A673 (cell line): ENCODE results near the gene MAST4. TPM values are rescaled to one million over a fixed set of nuclear protein-coding genes. Genes with fewer than 3 reads are reported as not detected.

ENCODE experiments used
- BruUV-seq: library from RNA; stranded (reverse); fragments of 400-500 nt; replicated peaks from 2 replicates; lab custom pipeline; 2021; lab: Mats Ljungman, UMichigan
- CTCF ChIA-PET: fragments of 300-600 bp; sonication (Branson Sonifier 250); formaldehyde crosslinking; loops from one replicate; lab custom pipeline; 2022; ENCODE audit warnings: antibody characterized with exemption; lab: Charles Lee
- POLR2A ChIA-PET: fragments of 300-600 bp; sonication (Branson Sonifier 250); formaldehyde crosslinking; loops from one replicate; lab custom pipeline; 2022; ENCODE audit warnings: antibody characterized with exemption; ENCODE audit not compliant: low non-redundant PET; lab: Charles Lee
- DNase-seq: peaks from one replicate; pipeline ENCODE4 v3.0.0-alpha.2; 2015; ENCODE audit warnings: low spot score
- H3K27ac ChIP-seq: fragments of 200-600 bp; sonication (generic); 2 replicates; pipeline ENCODE4 v1.5.1; 2016; ENCODE audit warnings: mixed run types, low read depth, mild to moderate bottlenecking, mixed read lengths, antibody characterized with exemption, low read length; ENCODE audit not compliant: poor library complexity, severe bottlenecking
- H3K27me3 ChIP-seq: fragments of 200-600 bp; sonication (generic); replicated peaks from 2 replicates; pipeline ENCODE4 v1.6.1; 2017; ENCODE audit warnings: mixed run types, low read depth, mild to moderate bottlenecking, mixed read lengths, antibody characterized with exemption, low read length; ENCODE audit not compliant: insufficient read depth, poor library complexity
- H3K36me3 ChIP-seq: fragments of 200-600 bp; sonication (generic); 2 replicates; pipeline ENCODE4 v1.6.1; 2016; ENCODE audit warnings: mixed run types, mild to moderate bottlenecking, mixed read lengths, antibody characterized with exemption, low read length; ENCODE audit not compliant: insufficient read depth, poor library complexity, severe bottlenecking
- H3K4me1 ChIP-seq: fragments of 200-600 bp; sonication (generic); 2 replicates; pipeline ENCODE4 v1.6.1; 2017; ENCODE audit warnings: mixed run types, mild to moderate bottlenecking, mixed read lengths, antibody characterized with exemption, low read length; ENCODE audit not compliant: insufficient read depth, poor library complexity, severe bottlenecking
- H3K4me3 ChIP-seq: fragments of 200-600 bp; sonication (generic); 2 replicates; pipeline ENCODE4 v1.5.1; 2016; ENCODE audit warnings: low read depth, mixed run types, mild to moderate bottlenecking, mixed read lengths, low read length; ENCODE audit not compliant: poor library complexity, severe bottlenecking
- H3K9me3 ChIP-seq: fragments of 200-600 bp; sonication (generic); 2 replicates; pipeline ENCODE4 v1.6.1; 2016; ENCODE audit warnings: mixed run types, low read depth, mild to moderate bottlenecking, mixed read lengths, antibody characterized with exemption, low read length; ENCODE audit not compliant: poor library complexity, severe bottlenecking
- CTCF ChIP-seq: fragments of 300-800, 200-600 bp; sonication (generic); conservative IDR thresholded peaks from 2 replicates; pipeline ENCODE4 v1.5.1; 2017; ENCODE audit warnings: low read depth, mild to moderate bottlenecking, antibody characterized with exemption, low read length, moderate library complexity, mixed read lengths
- EZH2 ChIP-seq: fragments of 200-600 bp; sonication (generic); IDR thresholded peaks from 2 replicates; pipeline ENCODE4 v1.6.1; 2017; ENCODE audit warnings: borderline replicate concordance, low read depth, mild to moderate bottlenecking, mixed read lengths, antibody characterized with exemption, low read length; ENCODE audit not compliant: poor library complexity, severe bottlenecking
- intact Hi-C: fragments of 100-400 bp; cut with micrococcal nuclease; formaldehyde crosslinking; loops from one replicate; pipeline ENCODE4 v1.10.0; 2022; ENCODE audit not compliant: unreplicated experiment
- total RNA-seq: library from RNA; stranded (reverse); gene quantifications from 2 replicates; pipeline ENCODE4 v1.2.3, GENCODE V29; 2021

MAST4 gene
- total RNA-seq, 1 experiment from 2014 or later, result 4.5 TPM

- Histone ChIP-seq H3K4me3 (no peak overlapping the region), H3K27ac (no peak overlapping the region), H3K9me3 (no peaks in the 10 kb centered on the region), H3K27me3 (no peaks in the 10 kb centered on the region), H3K36me3 (no peaks in the 10 kb centered on the region), H3K4me1 (no peaks in the 10 kb centered on the region)
- ChIA-PET CTCF (interaction anchor here (0.5 to 1.3 kb wide), 5 partner anchors 51 to 1063 kb away, joined by 3 to 5 read pairs (median 3); no protein-coding TSS in a partner anchor), POLR2A (no interaction called here)
- intact Hi-C loops, result loop anchor here (5.0 kb wide), 1 partner anchor 401 kb away; no protein-coding TSS in a partner anchor
- no TSS peak for BruUV-seq
- DNase-seq, result no peak
- TF ChIP-seq EZH2, result no peak
- TF ChIP-seq CTCF, result no peak
Measured at GRCh38 chr5:67208403-67208802, 612.2 kb downstream of the MAST4 start.

GRCh38 chr5:67209141-67209771 lies 613.1 kb downstream of the MAST4 start:
- intact Hi-C loops, result loop anchor here (1.0 to 5.0 kb wide), 3 partner anchors 52 to 402 kb away; no protein-coding TSS in a partner anchor
- BruUV-seq, result no TSS peak
- ChIA-PET POLR2A (no interaction called here), CTCF (interaction anchor here (0.5 to 1.3 kb wide), 5 partner anchors 52 to 1062 kb away, joined by 3 to 5 read pairs (median 3); no protein-coding TSS in a partner anchor)
- Histone ChIP-seq H3K36me3 (no peaks in the 10 kb centered on the region), H3K27ac (no peak overlapping the region), H3K27me3 (no peaks in the 10 kb centered on the region), H3K9me3 (no peaks in the 10 kb centered on the region), H3K4me1 (no peaks in the 10 kb centered on the region), H3K4me3 (no peak overlapping the region)
- TF ChIP-seq EZH2 (no peak), CTCF (peak; percentile 76)
- peak; percentile 89 for DNase-seq

- BruUV-seq, result no TSS peak
- intact Hi-C loops, result no loop called here
- TF ChIP-seq CTCF (no peak), EZH2 (no peak)
- DNase-seq, result no peak
- Histone ChIP-seq H3K4me1 (no peaks in the 10 kb centered on the region), H3K9me3 (no peaks in the 10 kb centered on the region), H3K4me3 (no peak overlapping the region), H3K27me3 (no peaks in the 10 kb centered on the region), H3K36me3 (no peaks in the 10 kb centered on the region), H3K27ac (no peak overlapping the region)
- ChIA-PET POLR2A (no interaction called here), CTCF (no interaction called here)
Measured at GRCh38 chr5:67211926-67212325, 615.7 kb downstream of the MAST4 start.
